Endothelial cell of umbilical vein (primary cell): ENCODE data around the gene NAA40. TPM values are rescaled to one million over a fixed set of nuclear protein-coding genes. Genes with fewer than 3 reads are reported as not detected.
A peak's percentile ranks its signal among the peaks of the same experiment; 100 is the strongest.
"Not testable (repeated sequence)": the region's sequence is repeated elsewhere in the genome, so short reads cannot be mapped to it uniquely, and the experiment has no call there.

Source experiments
- BruUV-seq: library from RNA; stranded (reverse); fragments of 400-500 nt; replicated peaks from 2 replicates; lab custom pipeline; 2021; lab: Mats Ljungman, UMichigan
- CTCF ChIA-PET: fragments of 300-600, 350-600 bp; sonication (Branson Sonifier 250); formaldehyde crosslinking; loops from one replicate; lab custom pipeline; 2021; ENCODE audit warnings: antibody characterized with exemption, inconsistent platforms; lab: Charles Lee
- POLR2A ChIA-PET: fragments of 300-600, 350-600 bp; sonication (Branson Sonifier 250); formaldehyde crosslinking; loops from one replicate; lab custom pipeline; 2021; ENCODE audit warnings: antibody characterized with exemption, inconsistent platforms; lab: Charles Lee
- DNase-seq: peaks from one replicate; pipeline ENCODE4 v3.0.0-alpha.2; 2011; ENCODE audit warnings: low read depth, low spot score
- FAIRE-seq: peaks from 2 replicates; lab custom pipeline; 2011; peaks lifted over from hg19 to GRCh38; lab: Jason Lieb, UNC
- H2AFZ ChIP-seq: 2 replicates; pipeline ENCODE4 v1.6.0; 2012; ENCODE audit warnings: low read depth, low read length, control low read depth, inconsistent platforms
- H3K27ac ChIP-seq: 2 replicates; pipeline ENCODE4 v1.5.1; 2011; ENCODE audit warnings: low read depth, mild to moderate bottlenecking, control low read depth, low read length, moderate library complexity; ENCODE audit not compliant: insufficient read depth
- H3K27me3 ChIP-seq, 2 experiments: 2 replicates each; pipeline versions ENCODE4 v1.6.0 to v1.6.1; 2011; ENCODE audit warnings: low read length in 2 of 2, mixed read lengths in 1 of 2; ENCODE audit not compliant: control insufficient read depth in 2 of 2, insufficient read depth in 2 of 2
- H3K36me3 ChIP-seq, 2 experiments: 2 replicates in 1 of 2; 3 replicates in 1 of 2; pipeline ENCODE4 v1.5.1; 2011; ENCODE audit warnings: low read length in 2 of 2, mild to moderate bottlenecking in 1 of 2, moderate library complexity in 1 of 2; ENCODE audit not compliant: control insufficient read depth in 2 of 2, insufficient read depth in 2 of 2; ENCODE audit errors: extremely low read depth in 1 of 2
- H3K4me1 ChIP-seq: 3 replicates; pipeline ENCODE4 v1.5.1; 2011; ENCODE audit warnings: mild to moderate bottlenecking, low read length; ENCODE audit not compliant: control insufficient read depth, insufficient read depth; ENCODE audit errors: extremely low read depth
- H3K4me2 ChIP-seq: 2 replicates; pipeline ENCODE4 v1.6.1; 2011; ENCODE audit warnings: low read length, control low read depth, mixed read lengths; ENCODE audit not compliant: insufficient read depth
- H3K4me3 ChIP-seq, 3 experiments: fragments of 200-600 bp in 1 of 3; sonication (generic), shearing (Covaris generic) in 1 of 3; replicated peaks in 1 of 3; 2 replicates each; pipeline ENCODE4 v1.5.1; 2011 to 2016; ENCODE audit warnings: control low read depth in 3 of 3, low read length in 3 of 3, mild to moderate bottlenecking in 2 of 3, inconsistent platforms in 1 of 3, low read depth in 1 of 3, moderate library complexity in 1 of 3; ENCODE audit not compliant: insufficient read depth in 1 of 3
- H3K79me2 ChIP-seq: 2 replicates; pipeline ENCODE4 v1.6.0; 2012; ENCODE audit warnings: low read length, inconsistent platforms; ENCODE audit not compliant: control insufficient read depth, insufficient read depth
- H3K9ac ChIP-seq: replicated peaks from 2 replicates; pipeline ENCODE3; 2011; ENCODE audit warnings: low read length, control low read depth; ENCODE audit not compliant: insufficient read depth; ENCODE audit errors: extremely low read depth
- H3K9me1 ChIP-seq: replicated peaks from 3 replicates; pipeline ENCODE4 v1.6.0; 2011; ENCODE audit warnings: mild to moderate bottlenecking, low read length; ENCODE audit not compliant: control insufficient read depth, insufficient read depth; ENCODE audit errors: extremely low read depth
- H3K9me3 ChIP-seq: replicated peaks from 2 replicates; pipeline ENCODE4 v1.5.1; 2012; ENCODE audit warnings: low read length, inconsistent platforms; ENCODE audit not compliant: control insufficient read depth, insufficient read depth
- H4K20me1 ChIP-seq: replicated peaks from 2 replicates; pipeline ENCODE3; 2011; ENCODE audit warnings: mild to moderate bottlenecking, low read length; ENCODE audit not compliant: control insufficient read depth, insufficient read depth; ENCODE audit errors: extremely low read depth
- JUN ChIP-seq: IDR thresholded peaks from 2 replicates; pipeline ENCODE4 v1.6.1; 2011; ENCODE audit warnings: borderline replicate concordance, low read depth; ENCODE audit not compliant: insufficient read length, insufficient read depth
- dilution Hi-C: fragments of 300-500 bp; cut with MboI; formaldehyde crosslinking; loops from one replicate; pipeline ENCODE4 v1.15.0; 2019; ENCODE audit warnings: low sequenced_read_pairs; ENCODE audit not compliant: extremely low pct_ligation_motif_present
- intact Hi-C: fragments of 100-400 bp; cut with micrococcal nuclease; formaldehyde crosslinking; loops from one replicate; pipeline ENCODE4 v1.10.0; 2022
- polyA plus RNA-seq, 4 experiments: library from polyadenylated mRNA; depleted of rRNA in 3 of 4; stranded (reverse) in 3 of 4; unstranded in 1 of 4; fragments of >200 nt; gene quantifications; 2 replicates each; pipeline versions ENCODE4 v1.2.1 to v1.2.3, GENCODE V29; 2011 to 2012; ENCODE audit warnings: missing spikeins in 1 of 4
- total RNA-seq: library from RNA; stranded (reverse); gene quantifications from 2 replicates; pipeline ENCODE4 v1.2.3, GENCODE V29; 2021

The NAA40 gene
- total and polyA plus RNA-seq, 2 donors (not counting 3 experiments of a cell fraction or from before 2014, with no cell fraction given): 28.5 to 32.3 TPM

GRCh38 chr11:63970902-63971301 lies 32.1 kb downstream of the NAA40 start:
- TF ChIP-seq JUN: no peak
- no peak overlapping the region for H3K27ac ChIP-seq
- peaks cover 6% of the 10 kb centered on the region for H3K4me1 ChIP-seq
- no peaks in the 10 kb centered on the region for H4K20me1 ChIP-seq
- CTCF ChIA-PET: interaction anchor here (0.6 kb wide), 1 partner anchor 25 kb away, joined by 3 read pairs; no protein-coding TSS in a partner anchor
- POLR2A ChIA-PET: no interaction called here
- intact Hi-C loops: no loop called here
- no peaks in the 10 kb centered on the region for H3K9me3 ChIP-seq
- H3K79me2 ChIP-seq: peaks cover 13% of the 10 kb centered on the region
- DNase-seq: no peak
- no peaks in the 10 kb centered on the region for H3K9me1 ChIP-seq
- no peak overlapping the region for H3K9ac ChIP-seq
- FAIRE-seq: no peak
- peaks cover 0 to 2% of the 10 kb centered on the region in 2 experiments for H3K27me3 ChIP-seq
- dilution Hi-C loops: no loop called here
- BruUV-seq: no TSS peak
- no peaks in the 10 kb centered on the region for H3K36me3 ChIP-seq
- no peak overlapping the region for H3K4me2 ChIP-seq
- no peak overlapping the region for H2AFZ ChIP-seq
- H3K4me3 ChIP-seq: no peak overlapping the region

DNA sequence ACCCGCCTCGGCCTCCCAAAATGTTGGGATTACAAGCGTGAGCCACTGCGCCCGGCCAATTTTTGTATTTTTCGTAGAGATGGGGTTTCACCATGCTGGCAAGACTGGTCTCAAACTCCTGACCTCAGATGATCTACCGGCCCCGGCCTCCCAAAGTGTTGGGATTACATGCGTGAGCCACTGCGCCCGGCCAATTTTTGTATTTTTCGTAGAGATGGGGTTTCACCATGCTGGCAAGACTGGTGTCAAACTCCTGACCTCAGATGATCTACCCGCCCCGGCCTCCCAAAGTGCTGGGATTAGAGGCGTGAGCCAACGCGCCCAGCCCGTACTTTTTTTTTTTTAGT lies 35.1 kb downstream of the NAA40 start:
- H3K27me3 ChIP-seq, H3K9me3 ChIP-seq, FAIRE-seq, dilution Hi-C loops, H3K4me3 ChIP-seq, H4K20me1 ChIP-seq, H3K9ac ChIP-seq, H3K27ac ChIP-seq, H3K36me3 ChIP-seq, H3K9me1 ChIP-seq, POLR2A ChIA-PET, DNase-seq: not testable (repeated sequence)
- H3K4me1 ChIP-seq: peaks cover 13% of the 10 kb centered on the region
- H3K79me2 ChIP-seq: peaks cover 23% of the 10 kb centered on the region
- CTCF ChIA-PET: interaction anchor here (0.7 to 2.1 kb wide), 3 partner anchors 26 to 135 kb away, joined by 3 to 8 read pairs (median 6); partner anchors contain the start of gene MARK2
- TSS peak; percentile 59 for BruUV-seq
- intact Hi-C loops: loop anchor here (1.0 kb wide), 1 partner anchor 12 kb away; the partner anchor contains the start of gene OTUB1
- peak overlapping the region; percentile 28 for H2AFZ ChIP-seq
- peak overlapping the region; percentile 14 for H3K4me2 ChIP-seq
